TTC549 (cell line): ENCODE data around the gene SPINK1.
"Not testable (repeated sequence)": the region's sequence is repeated elsewhere in the genome, so short reads cannot be mapped to it uniquely, and the experiment has no call there.

Experiments
- FAIRE-seq: peaks from 2 replicates; lab custom pipeline; 2012; peaks lifted over from hg19 to GRCh38; lab: Jason Lieb, UNC

Gene SPINK1

GRCh38 chr5:147831465-147831864, at the start of gene SPINK1:
Gene SPINK1, minus strand, starts transcription at chr5:147831671. Its CDS starts 94 bp downstream, at chr5:147831577.
- FAIRE-seq = no peak

- no peak for FAIRE-seq
Measured at GRCh38 chr5:147880487-147880886, 49.0 kb upstream of the SPINK1 start.

- no peak for FAIRE-seq
Measured at GRCh38 chr5:147879784-147880183, 48.3 kb upstream of the SPINK1 start.

GRCh38 chr5:147878066-147878759, 46.7 kb upstream of the SPINK1 start, which contains the start of gene SCGB3A2:
Gene SCGB3A2, plus strand, starts transcription at chr5:147878711. Its CDS starts 93 bp downstream, at chr5:147878804.
- no peak for FAIRE-seq

GRCh38 chr5:147876626-147877025, 45.2 kb upstream of the SPINK1 start:
- no peak for FAIRE-seq

GRCh38 chr5:147876141-147876540, 44.7 kb upstream of the SPINK1 start:
- FAIRE-seq = no peak

GRCh38 chr5:147874910-147875367, 43.5 kb upstream of the SPINK1 start:
- no peak for FAIRE-seq

GRCh38 chr5:147874118-147874875, 42.8 kb upstream of the SPINK1 start:
- not testable (repeated sequence) for FAIRE-seq

GRCh38 chr5:147872744-147873435, 41.4 kb upstream of the SPINK1 start:
- FAIRE-seq = not testable (repeated sequence)

- FAIRE-seq = not testable (repeated sequence)
Measured at GRCh38 chr5:147871980-147872549, 40.6 kb upstream of the SPINK1 start.

GRCh38 chr5:147869892-147870291, 38.4 kb upstream of the SPINK1 start:
- FAIRE-seq = not testable (repeated sequence)

- FAIRE-seq = no peak
Measured at GRCh38 chr5:147869112-147869511, 37.6 kb upstream of the SPINK1 start.

- no peak for FAIRE-seq
Measured at GRCh38 chr5:147863454-147864158, 32.1 kb upstream of the SPINK1 start.

GRCh38 chr5:147860641-147861025, 29.2 kb upstream of the SPINK1 start:
- FAIRE-seq = no peak

GRCh38 chr5:147859962-147860640, 28.6 kb upstream of the SPINK1 start:
- FAIRE-seq = no peak

- FAIRE-seq = no peak
Measured at GRCh38 chr5:147858565-147858964, 27.1 kb upstream of the SPINK1 start.

- FAIRE-seq = peak; percentile 69
Measured at GRCh38 chr5:147857302-147858129, 26.0 kb upstream of the SPINK1 start.

GRCh38 chr5:147856801-147857200, 25.3 kb upstream of the SPINK1 start:
- FAIRE-seq = no peak

- no peak for FAIRE-seq
Measured at GRCh38 chr5:147855774-147856069, 24.3 kb upstream of the SPINK1 start.
